B cell (primary cell): Measurements from ENCODE around the gene C2orf92.

Experiments
- EZH2 ChIP-seq: IDR thresholded peaks from 2 replicates; pipeline ENCODE4 v1.6.1; 2012; ENCODE audit warnings: borderline replicate concordance, low read depth, mild to moderate bottlenecking, moderate library complexity, low read length; ENCODE audit not compliant: insufficient read depth, poor library complexity, severe bottlenecking
- TF ChIP-seq, protein P1 (sequence below): fragments of 200-600 bp; IDR thresholded peaks from one replicate; pipeline ENCODE4 v1.8.0; 2022; ENCODE audit warnings: antibody characterized with exemption, mild to moderate bottlenecking

DNA sequence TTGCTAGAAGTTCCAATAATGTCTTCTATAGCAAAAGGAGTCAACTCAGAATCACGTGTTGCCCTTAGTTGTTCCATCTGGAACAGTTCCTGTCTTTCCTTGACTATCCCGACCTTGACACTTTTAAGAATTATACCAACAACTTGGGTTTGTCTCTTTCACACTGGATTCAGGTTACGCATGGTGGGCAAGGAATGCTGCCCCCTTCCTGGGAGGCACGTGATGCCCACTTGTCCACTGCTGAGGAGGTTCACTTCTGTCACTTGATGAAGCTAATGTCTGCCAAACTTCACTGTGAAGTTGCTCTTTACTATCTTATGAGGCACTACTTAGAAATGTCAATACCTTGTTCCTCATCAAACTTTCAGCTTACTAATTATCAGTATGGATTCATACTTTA is 18.4 kb upstream of the C2orf92 start:
- TF ChIP-seq, protein P1, sequence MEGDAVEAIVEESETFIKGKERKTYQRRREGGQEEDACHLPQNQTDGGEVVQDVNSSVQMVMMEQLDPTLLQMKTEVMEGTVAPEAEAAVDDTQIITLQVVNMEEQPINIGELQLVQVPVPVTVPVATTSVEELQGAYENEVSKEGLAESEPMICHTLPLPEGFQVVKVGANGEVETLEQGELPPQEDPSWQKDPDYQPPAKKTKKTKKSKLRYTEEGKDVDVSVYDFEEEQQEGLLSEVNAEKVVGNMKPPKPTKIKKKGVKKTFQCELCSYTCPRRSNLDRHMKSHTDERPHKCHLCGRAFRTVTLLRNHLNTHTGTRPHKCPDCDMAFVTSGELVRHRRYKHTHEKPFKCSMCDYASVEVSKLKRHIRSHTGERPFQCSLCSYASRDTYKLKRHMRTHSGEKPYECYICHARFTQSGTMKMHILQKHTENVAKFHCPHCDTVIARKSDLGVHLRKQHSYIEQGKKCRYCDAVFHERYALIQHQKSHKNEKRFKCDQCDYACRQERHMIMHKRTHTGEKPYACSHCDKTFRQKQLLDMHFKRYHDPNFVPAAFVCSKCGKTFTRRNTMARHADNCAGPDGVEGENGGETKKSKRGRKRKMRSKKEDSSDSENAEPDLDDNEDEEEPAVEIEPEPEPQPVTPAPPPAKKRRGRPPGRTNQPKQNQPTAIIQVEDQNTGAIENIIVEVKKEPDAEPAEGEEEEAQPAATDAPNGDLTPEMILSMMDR, result no peak
- no peak for TF ChIP-seq EZH2
